MG63 (cell line): Measurements from ENCODE around the gene SLC16A4. TPM values are rescaled to one million over a fixed set of nuclear protein-coding genes. Genes with fewer than 3 reads are reported as not detected.

Experiments
- DNase-seq: peaks from one replicate; pipeline ENCODE4 v3.0.0-alpha.2; 2020
- H3K27me3 ChIP-seq: fragments of 250-450 bp; sonication (Bioruptor Pico); 2 replicates; pipeline ENCODE4 v1.5.1; 2020; ENCODE audit warnings: mild to moderate bottlenecking, moderate library complexity
- H3K36me3 ChIP-seq: fragments of 250-450 bp; sonication (Bioruptor Pico); 2 replicates; pipeline ENCODE4 v1.5.1; 2020; ENCODE audit warnings: mild to moderate bottlenecking, moderate library complexity
- H3K4me3 ChIP-seq: fragments of 250-450 bp; sonication (Bioruptor Pico); 2 replicates; pipeline ENCODE4 v1.5.1; 2020; ENCODE audit warnings: mild to moderate bottlenecking, moderate library complexity
- H3K9me3 ChIP-seq: fragments of 250-450 bp; sonication (Bioruptor Pico); 2 replicates; pipeline ENCODE4 v1.5.1; 2020; ENCODE audit warnings: mild to moderate bottlenecking, moderate library complexity
- total RNA-seq: library from RNA; depleted of rRNA; stranded (reverse); fragments of >200 nt; shearing (Covaris generic); gene quantifications from 2 replicates; pipeline ENCODE4 v1.2.3, GENCODE V29; 2014; ENCODE audit warnings: low replicate concordance; rRNA removed

Gene SLC16A4
- total RNA-seq, 1 experiment from 2014 or later, result 30.5 TPM

DNA sequence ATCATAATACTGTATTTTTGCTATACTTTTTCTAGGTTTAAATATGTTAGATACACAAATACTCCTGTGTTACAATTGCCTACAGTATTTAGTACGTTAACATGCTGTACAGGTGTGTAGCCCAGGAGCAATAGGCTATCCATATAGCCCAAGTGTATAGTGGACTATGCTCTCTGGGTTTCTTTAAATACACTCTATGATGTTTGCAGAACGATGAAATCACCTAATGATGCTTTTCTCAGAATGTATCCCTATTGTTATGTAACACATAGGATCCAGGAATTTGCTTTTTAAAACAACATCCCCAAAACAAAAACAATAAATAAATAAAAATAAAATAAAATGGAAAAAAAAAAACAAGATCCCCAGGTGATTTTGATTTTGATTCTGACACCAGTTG, 69.8 kb downstream of the SLC16A4 start:
- Histone ChIP-seq H3K36me3 (no peaks in the 10 kb centered on the region), H3K4me3 (no peak overlapping the region), H3K9me3 (no peaks in the 10 kb centered on the region), H3K27me3 (no peaks in the 10 kb centered on the region; the same call in 1 of the 2 replicates)
- DNase-seq, result no peak

DNA sequence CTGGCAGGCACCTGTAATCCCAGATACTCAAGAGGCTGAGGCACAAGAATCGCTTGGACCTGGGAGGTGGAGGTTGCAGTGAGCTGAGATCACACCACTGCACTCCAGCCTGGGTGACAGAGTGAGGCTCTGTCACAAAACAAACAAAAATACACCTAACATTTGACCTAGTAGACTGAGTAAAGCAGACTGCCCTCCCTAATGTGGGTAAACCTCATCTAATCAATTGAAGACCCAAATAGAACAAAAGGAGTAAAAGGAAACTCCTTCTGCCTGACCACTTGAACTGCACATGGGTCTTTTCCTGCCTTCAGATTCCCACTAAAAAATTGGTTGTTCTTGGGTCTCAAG, 70.7 kb downstream of the SLC16A4 start:
- no peak for DNase-seq
- Histone ChIP-seq H3K36me3 (no peaks in the 10 kb centered on the region), H3K4me3 (no peak overlapping the region), H3K27me3 (no peaks in the 10 kb centered on the region; the same call in 1 of the 2 replicates), H3K9me3 (no peaks in the 10 kb centered on the region)

DNA sequence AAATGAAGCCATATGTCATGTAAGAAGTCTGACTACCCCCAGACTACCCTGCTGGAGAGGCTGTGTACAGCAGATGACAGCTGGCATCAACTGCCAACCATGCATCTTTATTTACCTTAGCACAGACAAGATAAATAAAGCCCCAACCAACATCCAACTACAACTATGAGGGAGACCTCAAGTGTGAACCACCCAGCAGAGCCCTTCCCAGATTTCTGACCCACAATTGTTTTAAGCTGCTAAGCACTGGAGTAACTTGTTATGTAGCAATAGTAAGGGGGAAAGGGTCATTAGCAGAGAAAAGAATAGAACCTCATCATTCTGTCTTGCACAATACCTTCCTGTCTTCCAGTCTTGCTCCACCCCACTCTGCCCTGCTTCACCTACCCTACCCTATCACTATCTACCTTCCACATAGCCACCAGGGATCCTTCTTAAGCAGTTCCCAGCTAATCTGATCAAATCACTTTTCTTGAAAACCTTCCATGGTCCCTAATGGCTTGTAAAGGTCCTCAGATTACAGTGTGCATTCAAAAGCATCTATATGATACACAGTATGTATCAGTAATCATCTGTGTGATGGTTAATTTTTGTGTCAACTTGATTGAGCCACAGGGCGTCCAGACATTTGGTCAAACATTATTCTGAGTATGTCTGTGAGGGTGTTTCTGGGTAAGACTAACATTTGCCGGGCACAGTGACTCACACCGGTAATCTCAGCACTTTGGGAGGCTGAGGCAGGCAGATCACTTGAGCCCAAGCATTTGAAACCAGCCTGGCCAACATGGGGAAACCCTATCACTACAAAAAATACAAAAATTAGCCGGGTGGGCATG, 71.3 kb downstream of the SLC16A4 start:
- DNase-seq, result no peak
- Histone ChIP-seq H3K9me3 (no peaks in the 10 kb centered on the region), H3K36me3 (no peaks in the 10 kb centered on the region), H3K27me3 (no peaks in the 10 kb centered on the region; the same call in 1 of the 2 replicates), H3K4me3 (no peak overlapping the region)

GRCh38 chr1:110318046-110318445, 72.8 kb downstream of the SLC16A4 start:
- H3K9me3 ChIP-seq, result no peaks in the 10 kb centered on the region
- DNase-seq, result no peak
- no peak overlapping the region for H3K4me3 ChIP-seq
- no peaks in the 10 kb centered on the region; the same call in 1 of the 2 replicates for H3K27me3 ChIP-seq
- H3K36me3 ChIP-seq, result no peaks in the 10 kb centered on the region

- no peaks in the 10 kb centered on the region for H3K9me3 ChIP-seq
- H3K36me3 ChIP-seq, result no peaks in the 10 kb centered on the region
- H3K27me3 ChIP-seq, result no peaks in the 10 kb centered on the region; the same call in 1 of the 2 replicates
- no peak overlapping the region for H3K4me3 ChIP-seq
- DNase-seq, result no peak
Observed at GRCh38 chr1:110316735-110317134, 74.1 kb downstream of the SLC16A4 start.

Other genes starting within 250 kb of the SLC16A4 start
- gene SLC6A17, start 240.5 kb downstream of the SLC16A4 start, total RNA-seq, result 1.1 and 1.2 TPM in 2 replicates
- gene KCNC4, start 180.7 kb downstream of the SLC16A4 start, total RNA-seq, result 3.1 and 4.4 TPM in 2 replicates
- 25.5 and 26.0 TPM in 2 replicates for gene RBM15, start 51.6 kb downstream of the SLC16A4 start, total RNA-seq
- 133 and 137 TPM in 2 replicates for gene LAMTOR5, start 16.7 kb upstream of the SLC16A4 start, total RNA-seq
- gene PROK1, start 60.1 kb upstream of the SLC16A4 start, total RNA-seq, result not detected in 2 replicates
- not detected in 2 replicates for gene KCNA10, start 128.1 kb upstream of the SLC16A4 start, total RNA-seq
- gene KCNA2, start 215.3 kb upstream of the SLC16A4 start, total RNA-seq, result 0.17 TPM in 1 of 2 replicates, not detected in the other